ENCODE results near the gene SPATC1L. TPM values are rescaled to one million over a fixed set of nuclear protein-coding genes. Genes with fewer than 3 reads are reported as not detected.

The SPATC1L gene
- total RNA-seq, 2 donors from 2014 or later: 29.5 to 31.9 TPM

- Mint-ChIP-seq H3K27me3 (ENCODE audit: insufficient read depth) (no peaks in the 10 kb centered on the region), H3K27ac (no peak overlapping the region), H3K9me3 (peaks cover 10% of the 10 kb centered on the region), H3K4me1 (no peaks in the 10 kb centered on the region), H3K36me3 (ENCODE audit: low read depth) (peaks cover 62% of the 10 kb centered on the region), H3K4me3 (no peak overlapping the region)
- H3K9me3 ChIP-seq (ENCODE audit: control insufficient read depth, low read length): peaks cover 19% of the 10 kb centered on the region
- H3K4me1 ChIP-seq (ENCODE audit: control insufficient read depth, insufficient read depth, low read length): no peaks in the 10 kb centered on the region
- H3K27me3 ChIP-seq (ENCODE audit: control insufficient read depth, insufficient read depth, low read length, poor library complexity, severe bottlenecking): no peaks in the 10 kb centered on the region
- no peak overlapping the region for H3K9ac ChIP-seq (ENCODE audit: extremely low read depth, low read length, poor library complexity, severe bottlenecking)
- TF ChIP-seq, protein P1, sequence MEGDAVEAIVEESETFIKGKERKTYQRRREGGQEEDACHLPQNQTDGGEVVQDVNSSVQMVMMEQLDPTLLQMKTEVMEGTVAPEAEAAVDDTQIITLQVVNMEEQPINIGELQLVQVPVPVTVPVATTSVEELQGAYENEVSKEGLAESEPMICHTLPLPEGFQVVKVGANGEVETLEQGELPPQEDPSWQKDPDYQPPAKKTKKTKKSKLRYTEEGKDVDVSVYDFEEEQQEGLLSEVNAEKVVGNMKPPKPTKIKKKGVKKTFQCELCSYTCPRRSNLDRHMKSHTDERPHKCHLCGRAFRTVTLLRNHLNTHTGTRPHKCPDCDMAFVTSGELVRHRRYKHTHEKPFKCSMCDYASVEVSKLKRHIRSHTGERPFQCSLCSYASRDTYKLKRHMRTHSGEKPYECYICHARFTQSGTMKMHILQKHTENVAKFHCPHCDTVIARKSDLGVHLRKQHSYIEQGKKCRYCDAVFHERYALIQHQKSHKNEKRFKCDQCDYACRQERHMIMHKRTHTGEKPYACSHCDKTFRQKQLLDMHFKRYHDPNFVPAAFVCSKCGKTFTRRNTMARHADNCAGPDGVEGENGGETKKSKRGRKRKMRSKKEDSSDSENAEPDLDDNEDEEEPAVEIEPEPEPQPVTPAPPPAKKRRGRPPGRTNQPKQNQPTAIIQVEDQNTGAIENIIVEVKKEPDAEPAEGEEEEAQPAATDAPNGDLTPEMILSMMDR (conservative IDR thresholded peaks at IDR 0.05): no peak
- no peak overlapping the region for H3K27ac ChIP-seq (ENCODE audit: low read depth, low read length)
- 92 to 95% methylated on average over 2 to 4 of the region's 4 CpGs for WGBS, 2 experiments (ENCODE audit: insufficient coverage in 1 of 2, insufficient read length in 1 of 2)
- H3K36me3 ChIP-seq (ENCODE audit: control insufficient read depth, insufficient read depth, low read length): peaks cover 75% of the 10 kb centered on the region
- no peak overlapping the region for H3K4me3 ChIP-seq (ENCODE audit: low read length)
- DNase-seq: no peak
Measured at GRCh38 chr21:46114963-46115362, 69.3 kb downstream of the SPATC1L start.

GRCh38 chr21:46113497-46114176 is 70.6 kb downstream of the SPATC1L start:
- Histone ChIP-seq H3K9me3 (ENCODE audit: control insufficient read depth, low read length) (peaks cover 32% of the 10 kb centered on the region), H3K4me1 (ENCODE audit: control insufficient read depth, insufficient read depth, low read length) (no peaks in the 10 kb centered on the region), H3K36me3 (ENCODE audit: control insufficient read depth, insufficient read depth, low read length) (peaks cover 77% of the 10 kb centered on the region), H3K4me3 (ENCODE audit: low read length) (no peak overlapping the region), H3K27ac (ENCODE audit: low read depth, low read length) (no peak overlapping the region), H3K9ac (ENCODE audit: extremely low read depth, low read length, poor library complexity, severe bottlenecking) (no peak overlapping the region), H3K27me3 (ENCODE audit: control insufficient read depth, insufficient read depth, low read length, poor library complexity, severe bottlenecking) (no peaks in the 10 kb centered on the region)
- Mint-ChIP-seq H3K36me3 (ENCODE audit: low read depth) (peaks cover 63% of the 10 kb centered on the region), H3K27ac (no peak overlapping the region), H3K4me3 (no peak overlapping the region), H3K4me1 (no peaks in the 10 kb centered on the region), H3K27me3 (ENCODE audit: insufficient read depth) (no peaks in the 10 kb centered on the region), H3K9me3 (peaks cover 11% of the 10 kb centered on the region)
- TF ChIP-seq, protein P1 (conservative IDR thresholded peaks at IDR 0.05): no peak
- WGBS, 2 experiments (ENCODE audit: insufficient coverage in 1 of 2, insufficient read length in 1 of 2): 96 to 98% methylated on average over 12 to 16 of the region's 16 CpGs
- no peak for DNase-seq

DNA sequence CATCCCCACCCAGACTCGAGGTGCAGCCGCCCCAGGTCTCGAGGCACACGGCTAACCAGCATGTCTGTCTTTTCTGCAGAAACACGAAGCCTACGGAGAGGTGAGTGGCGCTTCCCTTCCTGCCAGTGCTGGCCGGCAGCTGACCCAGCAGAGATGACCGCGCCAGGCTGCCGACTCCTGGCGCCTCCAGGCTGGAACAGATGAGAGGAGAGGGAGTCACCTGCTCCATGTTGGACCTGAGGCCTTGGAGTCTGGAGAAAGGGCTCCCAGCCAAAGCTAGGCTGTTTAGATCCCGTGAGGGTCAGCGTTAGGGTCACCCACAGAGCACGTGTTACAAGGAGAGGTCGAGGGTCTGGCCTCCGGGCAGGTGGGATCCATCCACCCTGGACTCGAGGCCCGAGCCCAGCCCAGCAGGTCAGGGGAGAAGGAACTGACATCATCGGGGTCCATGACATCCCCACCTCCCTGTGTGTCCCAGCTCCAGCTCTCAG is 71.5 kb downstream of the SPATC1L start:
- no peak for DNase-seq
- WGBS, 2 experiments (ENCODE audit: insufficient coverage in 1 of 2, insufficient read length in 1 of 2): 95 to 96% methylated on average over 12 to 20 of the region's 20 CpGs
- Mint-ChIP-seq H3K9me3 (peaks cover 18% of the 10 kb centered on the region), H3K4me3 (no peak overlapping the region), H3K4me1 (no peaks in the 10 kb centered on the region), H3K36me3 (ENCODE audit: low read depth) (peaks cover 69% of the 10 kb centered on the region), H3K27ac (no peak overlapping the region), H3K27me3 (ENCODE audit: insufficient read depth) (no peaks in the 10 kb centered on the region)
- TF ChIP-seq, protein P1 (conservative IDR thresholded peaks at IDR 0.05): no peak
- Histone ChIP-seq H3K27me3 (ENCODE audit: control insufficient read depth, insufficient read depth, low read length, poor library complexity, severe bottlenecking) (no peaks in the 10 kb centered on the region), H3K9ac (ENCODE audit: extremely low read depth, low read length, poor library complexity, severe bottlenecking) (no peak overlapping the region), H3K27ac (ENCODE audit: low read depth, low read length) (no peak overlapping the region), H3K4me3 (ENCODE audit: low read length) (no peak overlapping the region), H3K4me1 (ENCODE audit: control insufficient read depth, insufficient read depth, low read length) (no peaks in the 10 kb centered on the region), H3K36me3 (ENCODE audit: control insufficient read depth, insufficient read depth, low read length) (peaks cover 78% of the 10 kb centered on the region), H3K9me3 (ENCODE audit: control insufficient read depth, low read length) (peaks cover 39% of the 10 kb centered on the region)
